SIG-M5 treated with dmso at 0.1 percent for 504 hours (cell line): ENCODE measurements around the gene ALG12.

Experiments used
- DNase-seq: peaks from one replicate; lab custom pipeline; 2025; ENCODE audit not compliant: unreplicated experiment; lab: John Stamatoyannopoulos, UW

Gene ALG12

GRCh38 chr22:49958366-49958921 is 40.2 kb upstream of the ALG12 start:
- no peak for DNase-seq

GRCh38 chr22:49957826-49958365 is 39.7 kb upstream of the ALG12 start:
- DNase-seq, result no peak

GRCh38 chr22:49956914-49957825 is 38.9 kb upstream of the ALG12 start:
- no peak for DNase-seq

- no peak for DNase-seq
Observed at GRCh38 chr22:49956418-49956770, 38.2 kb upstream of the ALG12 start.

- no peak for DNase-seq
Observed at GRCh38 chr22:49955581-49956417, 37.6 kb upstream of the ALG12 start.

- DNase-seq, result no peak
Observed at GRCh38 chr22:49954991-49955580, 36.8 kb upstream of the ALG12 start.

GRCh38 chr22:49954354-49954753 is 36.1 kb upstream of the ALG12 start:
- no peak for DNase-seq

- DNase-seq, result no peak
Observed at GRCh38 chr22:49953680-49954344, 35.6 kb upstream of the ALG12 start.

GRCh38 chr22:49953027-49953679 is 34.9 kb upstream of the ALG12 start:
- DNase-seq, result no peak

- no peak for DNase-seq
Observed at GRCh38 chr22:49951986-49952896, 34.0 kb upstream of the ALG12 start.

- no peak for DNase-seq
Observed at GRCh38 chr22:49951678-49951985, 33.4 kb upstream of the ALG12 start.

- DNase-seq, result peak; percentile 54
Observed at GRCh38 chr22:49951000-49951677, 32.9 kb upstream of the ALG12 start.

- no peak for DNase-seq
Observed at GRCh38 chr22:49950396-49950994, 32.3 kb upstream of the ALG12 start.

- DNase-seq, result no peak
Observed at GRCh38 chr22:49949914-49950292, 31.7 kb upstream of the ALG12 start.

- DNase-seq, result no peak
Observed at GRCh38 chr22:49948958-49949913, 31.0 kb upstream of the ALG12 start.

- no peak for DNase-seq
Observed at GRCh38 chr22:49948116-49948957, 30.1 kb upstream of the ALG12 start.
